Lung (tissue), 12 donors: ENCODE data around the gene HYAL3. TPM values are rescaled to one million over a fixed set of nuclear protein-coding genes. Genes with fewer than 3 reads are reported as not detected.

Experiments used
- ATAC-seq: fragments of 200-7000 bp; cut with Tn5 transposase; one replicate; pipeline ENCODE4 v1.9.1; 2020; ENCODE audit warnings: moderate number of reproducible peaks; ENCODE audit not compliant: insufficient read depth, low FRiP score
- DNase-seq, 3 donors: peaks; one replicate each; pipeline ENCODE4 v3.0.0-alpha.2; 2013 to 2017
- H3K27ac ChIP-seq, 2 donors: one replicate each; pipeline ENCODE4 v1.5.1; 2013; ENCODE audit warnings: mild to moderate bottlenecking in 2 of 2, moderate library complexity in 2 of 2, control low read depth in 1 of 2, inconsistent platforms in 1 of 2, low read depth in 1 of 2, low read length in 1 of 2
- H3K27me3 ChIP-seq, 3 donors: one replicate each; pipeline ENCODE4 v1.5.1; 2013; ENCODE audit warnings: low read length in 2 of 3; ENCODE audit not compliant: control insufficient read depth in 3 of 3, insufficient read depth in 3 of 3
- H3K36me3 ChIP-seq, 4 donors: one replicate each; pipeline ENCODE4 v1.5.1; 2013; ENCODE audit warnings: low read length in 4 of 4, mild to moderate bottlenecking in 1 of 4, moderate library complexity in 1 of 4; ENCODE audit not compliant: control insufficient read depth in 4 of 4, insufficient read depth in 4 of 4
- H3K4me1 ChIP-seq, 5 donors: one replicate each; pipeline ENCODE4 v1.5.1; 2013; ENCODE audit warnings: low read length in 5 of 5, mild to moderate bottlenecking in 2 of 5, moderate library complexity in 1 of 5; ENCODE audit not compliant: control insufficient read depth in 5 of 5, insufficient read depth in 5 of 5
- H3K4me3 ChIP-seq: one replicate; pipeline ENCODE4 v1.5.1; 2013; ENCODE audit warnings: mild to moderate bottlenecking, control low read depth, moderate library complexity
- H3K9ac ChIP-seq, 2 donors: one replicate each; pipeline ENCODE4 v1.5.1; 2013; ENCODE audit warnings: low read length in 2 of 2, control low read depth in 1 of 2; ENCODE audit not compliant: insufficient read depth in 1 of 2
- H3K9me3 ChIP-seq, 4 donors: one replicate each; pipeline ENCODE4 v1.5.1; 2013; ENCODE audit warnings: low read length in 3 of 4, mild to moderate bottlenecking in 1 of 4, moderate library complexity in 1 of 4; ENCODE audit not compliant: control insufficient read depth in 4 of 4, insufficient read depth in 3 of 4
- WGBS, 2 donors: extraction: QIAGEN DNeasy Blood & Tissue Kit; methylation state at CpG; one replicate each; pipeline ENCODE4 v1.1.7; 2013; 5-methylcytosine and 5-hydroxymethylcytosine counted together
- polyA plus RNA-seq, 2 donors: library from polyadenylated mRNA; stranded (reverse); fragments of 200-250 nt; gene quantifications; one replicate each; pipeline ENCODE4 v1.2.1, GENCODE V29; 2013
- total RNA-seq, 2 donors: library from RNA; depleted of rRNA in 1 of 2; stranded (reverse); fragments of >200 nt in 1 of 2; gene quantifications; one replicate each; pipeline ENCODE4 v1.2.1, GENCODE V29; 2014 to 2021
- TF ChIP-seq, protein P1 (sequence below): IDR thresholded peaks from 2 replicates; pipeline ENCODE4 v1.5.1; 2012; ENCODE audit warnings: mild to moderate bottlenecking; ENCODE audit errors: control extremely low read depth, extremely low read depth
- donor health status: control.
- donor health status: control.
- donor health status: Bipolar disorder and iron deficiency.
- donor health status: healthy.
- donor health status: DM: yes; HTN: yes; CAD: no.

The HYAL3 gene
- total and polyA plus RNA-seq, 4 donors = 1.4 to 4.9 (median 3.3) TPM

DNA sequence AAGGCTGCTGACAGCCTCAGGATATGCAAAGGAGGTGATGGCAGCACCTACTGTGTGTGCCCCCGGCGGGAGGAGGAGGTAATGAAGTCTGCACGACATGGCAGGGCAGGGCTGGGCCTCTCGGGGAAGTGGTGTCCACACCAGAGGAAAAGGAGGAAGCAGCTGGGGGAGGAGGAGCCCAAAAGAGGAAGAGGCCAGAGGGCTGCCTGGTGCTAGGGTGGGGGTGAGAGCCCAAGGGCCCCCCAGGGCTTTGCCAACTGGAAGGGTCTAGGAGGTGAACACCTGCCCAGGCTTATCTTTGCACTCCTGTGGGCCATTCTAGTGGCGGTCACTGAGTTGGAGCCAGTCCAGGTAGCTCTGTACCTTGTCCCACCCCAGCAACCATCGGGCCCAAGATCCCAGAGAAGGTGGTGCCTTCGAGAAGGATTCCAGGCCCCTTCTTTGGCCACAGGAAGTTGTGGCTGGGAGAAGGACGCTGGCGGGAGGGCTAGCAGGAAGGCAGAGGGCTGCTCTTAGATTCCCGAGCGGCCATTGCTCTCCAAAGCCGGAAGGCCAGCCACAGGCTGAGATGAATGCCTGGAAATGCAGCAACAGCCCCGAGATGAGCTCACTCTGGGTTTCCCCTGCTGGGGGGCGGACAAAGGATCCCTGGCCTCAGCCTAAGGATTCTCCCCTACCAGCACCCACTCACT is 56.2 kb downstream of the HYAL3 start:
- WGBS, 2 donors = 11 to 25% methylated on average over 13 to 14 of the region's 14 CpGs
- Histone ChIP-seq H3K4me3 (no peak overlapping the region), H3K4me1 (peaks cover 2 to 57% (median 22%) of the 10 kb centered on the region in 5 donors)

More for the DNA sequence above, 56.2 kb downstream of the HYAL3 start:
- peak overlapping the region; percentile 84 to 95 for H3K27ac ChIP-seq
- TF ChIP-seq, protein P1, sequence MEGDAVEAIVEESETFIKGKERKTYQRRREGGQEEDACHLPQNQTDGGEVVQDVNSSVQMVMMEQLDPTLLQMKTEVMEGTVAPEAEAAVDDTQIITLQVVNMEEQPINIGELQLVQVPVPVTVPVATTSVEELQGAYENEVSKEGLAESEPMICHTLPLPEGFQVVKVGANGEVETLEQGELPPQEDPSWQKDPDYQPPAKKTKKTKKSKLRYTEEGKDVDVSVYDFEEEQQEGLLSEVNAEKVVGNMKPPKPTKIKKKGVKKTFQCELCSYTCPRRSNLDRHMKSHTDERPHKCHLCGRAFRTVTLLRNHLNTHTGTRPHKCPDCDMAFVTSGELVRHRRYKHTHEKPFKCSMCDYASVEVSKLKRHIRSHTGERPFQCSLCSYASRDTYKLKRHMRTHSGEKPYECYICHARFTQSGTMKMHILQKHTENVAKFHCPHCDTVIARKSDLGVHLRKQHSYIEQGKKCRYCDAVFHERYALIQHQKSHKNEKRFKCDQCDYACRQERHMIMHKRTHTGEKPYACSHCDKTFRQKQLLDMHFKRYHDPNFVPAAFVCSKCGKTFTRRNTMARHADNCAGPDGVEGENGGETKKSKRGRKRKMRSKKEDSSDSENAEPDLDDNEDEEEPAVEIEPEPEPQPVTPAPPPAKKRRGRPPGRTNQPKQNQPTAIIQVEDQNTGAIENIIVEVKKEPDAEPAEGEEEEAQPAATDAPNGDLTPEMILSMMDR = no peak
- H3K27me3 ChIP-seq = no peaks in the 10 kb centered on the region
- H3K36me3 ChIP-seq = peaks cover 0 to 12% (median 9%) of the 10 kb centered on the region in 4 donors
- H3K9ac ChIP-seq = peak overlapping the region in 1 of 2 donors; percentile 23
- ATAC-seq (peak; percentile 27), DNase-seq (peak; percentile 40 to 60 (median 47))
- no peaks in the 10 kb centered on the region for H3K9me3 ChIP-seq

Other genes starting within 250 kb of the HYAL3 start
- gene RBM5, start 210.5 kb downstream of the HYAL3 start, total RNA-seq = 100 to 1,000 TPM; 115 to 380 TPM
- gene RBM5, start 210.5 kb downstream of the HYAL3 start, polyA plus RNA-seq = 10 to 100 TPM; 71.4 to 74.3 TPM
- gene SEMA3F, start 144.1 kb downstream of the HYAL3 start, total RNA-seq = 10 to 100 TPM; 27.8 to 54.3 TPM
- 10 to 100 TPM; 41.6 to 53.1 TPM for gene SEMA3F, start 144.1 kb downstream of the HYAL3 start, polyA plus RNA-seq
- not detected for gene GNAT1, start 107.8 kb downstream of the HYAL3 start, total RNA-seq
- under 1 TPM; 0.05 to 0.16 TPM for gene GNAT1, start 107.8 kb downstream of the HYAL3 start, polyA plus RNA-seq
- gene SLC38A3, start 94.1 kb downstream of the HYAL3 start, total RNA-seq = 1 to 10 TPM in 1 of 2 donors, under 1 TPM in 1; 0.43 to 4.3 TPM
- gene SLC38A3, start 94.1 kb downstream of the HYAL3 start, polyA plus RNA-seq = under 1 TPM; 0.08 to 0.24 TPM
- gene GNAI2, start 63.2 kb downstream of the HYAL3 start, total RNA-seq = 100 to 1,000 TPM; 224 to 332 TPM
- gene GNAI2, start 63.2 kb downstream of the HYAL3 start, polyA plus RNA-seq = 100 to 1,000 TPM; 217 to 364 TPM
- 10 to 100 TPM; 47.9 to 95.7 TPM for gene SEMA3B, start 30.3 kb downstream of the HYAL3 start, total RNA-seq
- gene SEMA3B, start 30.3 kb downstream of the HYAL3 start, polyA plus RNA-seq = 10 to 100 TPM; 39.6 to 75.6 TPM
- under 1 TPM in 1 of 2 donors, not detected in 1; 0.12 TPM for gene LSMEM2, start 20.3 kb downstream of the HYAL3 start, total RNA-seq
- under 1 TPM; 0.10 to 0.49 TPM for gene LSMEM2, start 20.3 kb downstream of the HYAL3 start, polyA plus RNA-seq
- 10 to 100 TPM; 14.7 to 98.8 TPM for gene IFRD2, start 7.0 kb downstream of the HYAL3 start, total RNA-seq
- 100 to 1,000 TPM in 1 of 2 donors, 10 to 100 TPM in 1; 91.4 to 107 TPM for gene IFRD2, start 7.0 kb downstream of the HYAL3 start, polyA plus RNA-seq
- 10 to 100 TPM in 1 of 2 donors, 1 to 10 TPM in 1; 4.8 to 16.6 TPM for gene NAA80, start within 50 bp of the HYAL3 start, total RNA-seq
- gene NAA80, start within 50 bp of the HYAL3 start, polyA plus RNA-seq = 10 to 100 TPM in 1 of 2 donors, 1 to 10 TPM in 1; 9.5 to 14.7 TPM
- gene HYAL1, start 4.2 kb upstream of the HYAL3 start, total RNA-seq = 10 to 100 TPM in 1 of 2 donors, 1 to 10 TPM in 1; 1.6 to 51.2 TPM
- gene HYAL1, start 4.2 kb upstream of the HYAL3 start, polyA plus RNA-seq = 10 to 100 TPM; 24.6 to 27.8 TPM
- gene HYAL2, start 23.3 kb upstream of the HYAL3 start, total RNA-seq = 100 to 1,000 TPM in 1 of 2 donors, 10 to 100 TPM in 1; 94.3 to 218 TPM
- 100 to 1,000 TPM; 193 to 208 TPM for gene HYAL2, start 23.3 kb upstream of the HYAL3 start, polyA plus RNA-seq
- 10 to 100 TPM; 11.1 to 33.4 TPM for gene TUSC2, start 28.8 kb upstream of the HYAL3 start, total RNA-seq
- 10 to 100 TPM; 27.6 to 54.5 TPM for gene TUSC2, start 28.8 kb upstream of the HYAL3 start, polyA plus RNA-seq
- 10 to 100 TPM; 36.3 to 46.0 TPM for gene RASSF1, start 41.4 kb upstream of the HYAL3 start, total RNA-seq
- 10 to 100 TPM; 38.0 to 59.0 TPM for gene RASSF1, start 41.4 kb upstream of the HYAL3 start, polyA plus RNA-seq
- 100 to 1,000 TPM in 1 of 2 donors, 10 to 100 TPM in 1; 70.8 to 117 TPM for gene ZMYND10, start 46.3 kb upstream of the HYAL3 start, total RNA-seq
- 10 to 100 TPM; 31.4 to 54.1 TPM for gene ZMYND10, start 46.3 kb upstream of the HYAL3 start, polyA plus RNA-seq
- gene NPRL2, start 51.4 kb upstream of the HYAL3 start, total RNA-seq = 10 to 100 TPM; 12.7 to 17.0 TPM
- gene NPRL2, start 51.4 kb upstream of the HYAL3 start, polyA plus RNA-seq = 10 to 100 TPM; 17.4 to 21.9 TPM
- gene CYB561D2, start 51.5 kb upstream of the HYAL3 start, total RNA-seq = 10 to 100 TPM; 18.2 to 33.9 TPM
- gene CYB561D2, start 51.5 kb upstream of the HYAL3 start, polyA plus RNA-seq = 10 to 100 TPM; 21.4 to 50.8 TPM
- 10 to 100 TPM; 29.0 to 38.8 TPM for gene TMEM115, start 60.1 kb upstream of the HYAL3 start, total RNA-seq
- 10 to 100 TPM; 32.9 to 44.8 TPM for gene TMEM115, start 60.1 kb upstream of the HYAL3 start, polyA plus RNA-seq
- 100 to 1,000 TPM in 1 of 2 donors, 10 to 100 TPM in 1; 35.8 to 111 TPM for gene CACNA2D2, start 204.2 kb upstream of the HYAL3 start, total RNA-seq
- gene CACNA2D2, start 204.2 kb upstream of the HYAL3 start, polyA plus RNA-seq = 100 to 1,000 TPM in 1 of 2 donors, 10 to 100 TPM in 1; 28.2 to 102 TPM